SU-DHL-6 (cell line): ENCODE results near the gene NFKBIL1.

Experiments used
- H2AFZ ChIP-seq: fragments of 200-600 bp; sonication (generic); 2 replicates; pipeline ENCODE4 v1.6.1; 2014; ENCODE audit warnings: low read depth, mild to moderate bottlenecking, moderate library complexity, mixed read lengths, antibody characterized with exemption, low read length; ENCODE audit not compliant: severe bottlenecking
- H3F3A ChIP-seq: fragments of 200-600 bp; shearing (Covaris generic); 2 replicates; pipeline ENCODE4 v1.6.0; 2016; ENCODE audit warnings: antibody characterized with exemption, mild to moderate bottlenecking; ENCODE audit not compliant: insufficient read depth
- H3K27ac ChIP-seq: fragments of 200-600 bp; sonication (generic); 2 replicates; pipeline ENCODE4 v1.5.1; 2016; ENCODE audit warnings: low read depth, mild to moderate bottlenecking, low read length, moderate library complexity, mixed read lengths
- H3K27me3 ChIP-seq: fragments of 200-600 bp; sonication (generic), shearing (Covaris generic); 2 replicates; pipeline ENCODE4 v1.6.0; 2014; ENCODE audit warnings: mild to moderate bottlenecking, low read length
- H3K36me3 ChIP-seq: fragments of 200-600 bp; sonication (generic); 2 replicates; pipeline ENCODE4 v1.6.1; 2014; ENCODE audit warnings: mild to moderate bottlenecking, low read length, mixed read lengths
- H3K4me2 ChIP-seq: fragments of 300-600, 200-600 bp; shearing (Covaris generic), sonication (generic); 2 replicates; pipeline ENCODE4 v1.6.0; 2014; ENCODE audit warnings: low read length, low read depth, mild to moderate bottlenecking; ENCODE audit not compliant: poor library complexity, severe bottlenecking
- H3K4me3 ChIP-seq: fragments of 200-600 bp; sonication (generic); 2 replicates; pipeline ENCODE4 v1.5.1; 2014; ENCODE audit warnings: antibody characterized with exemption, low read length, mild to moderate bottlenecking, mixed read lengths; ENCODE audit not compliant: insufficient read depth, poor library complexity, severe bottlenecking
- H3K79me2 ChIP-seq: fragments of 200-600 bp; sonication (generic); 2 replicates; pipeline ENCODE4 v1.6.1; 2014; ENCODE audit warnings: mild to moderate bottlenecking, low read length, moderate library complexity; ENCODE audit not compliant: insufficient read depth
- H3K9ac ChIP-seq: fragments of 200-600 bp; sonication (generic); 2 replicates; pipeline ENCODE4 v1.7.0; 2014; ENCODE audit warnings: mild to moderate bottlenecking, low read length
- H3K9me2 ChIP-seq: fragments of 200-600 bp; sonication (generic); replicated peaks from 2 replicates; pipeline ENCODE4 v1.6.1; 2014; ENCODE audit warnings: low read length; ENCODE audit not compliant: insufficient read depth
- H3K9me3 ChIP-seq: fragments of 200-600 bp; sonication (generic); 2 replicates; pipeline ENCODE4 v1.6.1; 2014; ENCODE audit warnings: low read length, mixed read lengths; ENCODE audit not compliant: insufficient read depth
- H4K20me1 ChIP-seq: fragments of 200-600 bp; sonication (generic); 2 replicates; pipeline ENCODE4 v1.6.1; 2014; ENCODE audit warnings: low read depth, mild to moderate bottlenecking, antibody characterized with exemption, low read length, moderate library complexity, mixed read lengths
- EZH2phosphoT487 ChIP-seq: fragments of 200-600 bp; sonication (generic), shearing (Covaris generic); conservative IDR thresholded peaks from 2 replicates; pipeline ENCODE4 v1.6.1; 2018; ENCODE audit warnings: mild to moderate bottlenecking, antibody characterized with exemption, low read length, moderate library complexity, mixed read lengths
- TF ChIP-seq, protein P1 (sequence below): fragments of 200-600 bp; sonication (generic); IDR thresholded peaks from one replicate; pipeline ENCODE4 v1.5.1; 2017; ENCODE audit warnings: antibody characterized with exemption, mild to moderate bottlenecking, low read length, moderate library complexity; ENCODE audit not compliant: insufficient read depth, poor library complexity, severe bottlenecking

NFKBIL1 gene

DNA sequence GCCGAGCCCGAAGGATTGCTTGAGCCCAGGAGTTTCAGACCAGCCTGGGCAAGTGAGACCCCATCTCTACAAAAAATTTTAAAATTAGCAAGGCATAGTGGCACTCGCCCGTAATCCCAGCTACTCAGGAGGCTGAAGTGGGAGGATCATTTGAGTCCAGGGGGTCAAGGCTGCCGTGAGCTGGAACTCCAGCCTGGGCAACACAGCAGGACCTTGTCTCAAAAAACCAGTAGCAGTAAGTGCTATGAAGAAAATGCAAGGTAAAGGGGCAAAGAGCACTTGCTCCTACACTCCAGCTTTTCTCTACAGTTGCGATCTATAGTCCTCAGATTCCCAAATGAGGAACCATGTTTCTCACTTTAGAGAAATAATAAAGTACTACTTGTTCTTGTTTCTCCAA, 3.8 kb upstream of the NFKBIL1 start:
- Histone ChIP-seq H4K20me1 (peaks cover 23% of the 10 kb centered on the region), H3K9me2 (no peaks in the 10 kb centered on the region), H3K79me2 (peaks cover 42% of the 10 kb centered on the region), H3K9ac (no peak overlapping the region; the same call in 1 of the 2 replicates), H3K36me3 (peaks cover 23% of the 10 kb centered on the region), H3K9me3 (no peaks in the 10 kb centered on the region), H2AFZ (no peak overlapping the region), H3K27ac (no peak overlapping the region), H3K4me2 (no peak overlapping the region), H3K27me3 (no peaks in the 10 kb centered on the region), H3F3A (peaks cover 44% of the 10 kb centered on the region), H3K4me3 (no peak overlapping the region)
- no peak for TF ChIP-seq EZH2phosphoT487
- TF ChIP-seq, protein P1, sequence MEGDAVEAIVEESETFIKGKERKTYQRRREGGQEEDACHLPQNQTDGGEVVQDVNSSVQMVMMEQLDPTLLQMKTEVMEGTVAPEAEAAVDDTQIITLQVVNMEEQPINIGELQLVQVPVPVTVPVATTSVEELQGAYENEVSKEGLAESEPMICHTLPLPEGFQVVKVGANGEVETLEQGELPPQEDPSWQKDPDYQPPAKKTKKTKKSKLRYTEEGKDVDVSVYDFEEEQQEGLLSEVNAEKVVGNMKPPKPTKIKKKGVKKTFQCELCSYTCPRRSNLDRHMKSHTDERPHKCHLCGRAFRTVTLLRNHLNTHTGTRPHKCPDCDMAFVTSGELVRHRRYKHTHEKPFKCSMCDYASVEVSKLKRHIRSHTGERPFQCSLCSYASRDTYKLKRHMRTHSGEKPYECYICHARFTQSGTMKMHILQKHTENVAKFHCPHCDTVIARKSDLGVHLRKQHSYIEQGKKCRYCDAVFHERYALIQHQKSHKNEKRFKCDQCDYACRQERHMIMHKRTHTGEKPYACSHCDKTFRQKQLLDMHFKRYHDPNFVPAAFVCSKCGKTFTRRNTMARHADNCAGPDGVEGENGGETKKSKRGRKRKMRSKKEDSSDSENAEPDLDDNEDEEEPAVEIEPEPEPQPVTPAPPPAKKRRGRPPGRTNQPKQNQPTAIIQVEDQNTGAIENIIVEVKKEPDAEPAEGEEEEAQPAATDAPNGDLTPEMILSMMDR: no peak

- no peak overlapping the region for H3K27ac ChIP-seq
- H4K20me1 ChIP-seq: peaks cover 13% of the 10 kb centered on the region
- H3K9ac ChIP-seq: no peak overlapping the region
- no peak overlapping the region for H3K4me2 ChIP-seq
- no peak overlapping the region for H3K4me3 ChIP-seq
- H3F3A ChIP-seq: peaks cover 46% of the 10 kb centered on the region
- H3K9me2 ChIP-seq: no peaks in the 10 kb centered on the region
- peaks cover 16% of the 10 kb centered on the region for H3K36me3 ChIP-seq
- no peaks in the 10 kb centered on the region for H3K9me3 ChIP-seq
- H3K27me3 ChIP-seq: no peaks in the 10 kb centered on the region
- TF ChIP-seq, protein P1: no peak
- H3K79me2 ChIP-seq: peaks cover 33% of the 10 kb centered on the region
- H2AFZ ChIP-seq: no peak overlapping the region
These were observed 2.7 kb upstream of the NFKBIL1 start for GRCh38 chr6:31544676-31545075.

GRCh38 chr6:31545291-31545690, 2.1 kb upstream of the NFKBIL1 start:
- H3K4me2 ChIP-seq: no peak overlapping the region
- H3K4me3 ChIP-seq: no peak overlapping the region
- H2AFZ ChIP-seq: no peak overlapping the region
- H3K27me3 ChIP-seq: no peaks in the 10 kb centered on the region
- peaks cover 11% of the 10 kb centered on the region for H3K36me3 ChIP-seq
- TF ChIP-seq EZH2phosphoT487: no peak
- TF ChIP-seq, protein P1: no peak
- peaks cover 27% of the 10 kb centered on the region for H3K79me2 ChIP-seq
- peaks cover 49% of the 10 kb centered on the region for H3F3A ChIP-seq
- no peak overlapping the region for H3K27ac ChIP-seq
- H3K9me3 ChIP-seq: no peaks in the 10 kb centered on the region
- H3K9me2 ChIP-seq: no peaks in the 10 kb centered on the region
- peaks cover 7% of the 10 kb centered on the region for H4K20me1 ChIP-seq
- H3K9ac ChIP-seq: no peak overlapping the region
